ENCODE measurements around the gene RSPO4.
"Not testable (repeated sequence)": the region's sequence is repeated elsewhere in the genome, so short reads cannot be mapped to it uniquely, and the experiment has no call there.

RSPO4 gene

DNA sequence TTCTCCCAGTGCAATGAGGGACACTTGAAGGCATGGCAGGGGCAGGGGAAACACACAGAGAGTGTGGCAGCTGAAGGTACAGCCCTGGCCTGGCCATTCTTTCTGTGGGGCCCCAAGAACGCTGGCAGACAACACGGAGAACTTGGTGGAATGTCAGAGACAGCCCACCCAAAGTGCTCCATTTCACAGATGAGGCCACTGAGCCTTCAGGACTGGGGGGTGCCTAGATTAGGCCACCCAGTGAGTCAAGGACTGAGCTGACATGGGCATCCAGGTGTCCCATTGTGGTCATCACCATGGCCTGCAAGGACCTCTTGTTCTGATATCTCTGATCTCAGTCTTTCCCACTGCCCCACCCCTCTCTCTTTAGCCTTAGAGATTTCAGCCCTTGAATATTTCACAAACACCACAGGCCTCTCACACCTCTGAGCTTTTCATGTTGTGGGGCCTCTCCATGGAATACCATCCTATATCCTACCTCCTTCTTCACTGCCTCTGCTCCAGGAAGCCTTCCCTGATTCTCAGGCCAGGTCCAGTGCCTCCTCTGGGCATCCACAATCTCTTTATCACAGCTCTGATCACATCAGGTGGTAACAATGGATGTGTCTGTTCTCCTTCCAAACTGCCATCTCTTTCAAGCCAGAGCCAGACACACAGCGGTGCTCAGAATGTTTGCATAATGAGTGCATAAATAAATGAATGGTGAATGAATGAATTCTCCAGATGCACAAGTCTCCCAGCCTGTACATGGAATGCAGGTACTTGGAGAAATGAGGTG lies 2.0 kb upstream of the RSPO4 start:
- DNase-seq = no peak

DNA sequence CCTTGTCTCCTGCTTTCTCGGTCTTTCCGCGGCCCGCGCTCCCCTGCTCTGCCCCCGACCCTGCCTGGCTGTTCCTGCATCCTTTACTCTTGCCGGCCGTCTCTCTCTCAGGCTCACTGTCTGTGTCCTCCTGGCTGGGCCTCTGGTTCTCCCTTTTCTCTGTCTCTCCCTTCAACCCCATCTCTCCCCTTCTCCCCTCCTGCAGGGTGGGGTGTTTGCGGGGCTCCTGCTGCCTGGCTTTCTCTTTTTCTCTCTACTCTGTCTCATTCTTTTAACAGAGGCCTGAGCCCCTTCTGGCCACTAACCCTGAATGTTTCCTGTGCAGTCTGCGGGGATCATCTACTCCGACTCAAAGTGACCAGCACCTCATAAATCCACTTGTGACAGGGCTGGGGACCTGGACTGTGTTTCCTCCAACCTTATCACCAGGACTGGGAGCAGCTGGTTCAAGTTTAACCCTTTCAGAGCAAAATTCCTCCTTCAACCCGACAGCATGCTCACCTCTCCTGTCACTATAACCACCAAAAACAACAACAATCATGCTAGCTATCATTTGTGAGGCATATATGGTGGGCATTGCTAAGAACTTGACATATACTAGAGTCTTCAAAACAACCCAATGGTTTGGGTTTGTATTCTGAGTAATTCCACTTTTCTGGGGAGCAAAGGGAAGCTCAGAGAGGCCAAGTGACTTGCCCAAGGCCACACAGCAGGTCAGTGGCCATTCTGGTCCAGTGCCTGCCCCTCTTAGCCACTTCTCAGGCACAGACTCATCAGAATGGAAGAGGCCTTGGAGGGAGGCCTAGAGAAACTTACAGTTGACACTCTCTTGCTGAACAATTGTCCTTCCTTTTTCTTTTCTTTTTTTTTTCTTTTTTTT lies 811 bp upstream of the RSPO4 start:
- no peak for DNase-seq

DNA sequence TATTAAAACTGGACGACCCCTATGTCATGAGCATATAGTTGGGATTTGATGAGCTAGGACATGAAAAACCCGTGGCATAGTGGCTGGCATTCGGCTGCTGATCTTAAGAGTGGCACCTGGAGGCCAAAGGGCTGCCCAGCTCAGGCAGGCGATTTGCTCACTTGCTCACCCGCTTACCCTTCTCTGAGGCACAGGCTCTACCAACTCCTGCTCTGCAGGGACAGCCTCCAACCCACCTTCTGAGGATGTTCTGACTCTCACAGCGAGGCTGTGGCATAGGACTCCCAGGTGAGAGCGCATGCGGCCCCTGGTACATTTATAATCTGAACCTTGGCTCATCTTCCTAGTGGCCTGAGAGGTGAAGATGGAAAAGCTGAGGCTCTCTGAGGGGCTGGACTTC lies 995 bp downstream of the RSPO4 start:
- no peak for DNase-seq

DNA sequence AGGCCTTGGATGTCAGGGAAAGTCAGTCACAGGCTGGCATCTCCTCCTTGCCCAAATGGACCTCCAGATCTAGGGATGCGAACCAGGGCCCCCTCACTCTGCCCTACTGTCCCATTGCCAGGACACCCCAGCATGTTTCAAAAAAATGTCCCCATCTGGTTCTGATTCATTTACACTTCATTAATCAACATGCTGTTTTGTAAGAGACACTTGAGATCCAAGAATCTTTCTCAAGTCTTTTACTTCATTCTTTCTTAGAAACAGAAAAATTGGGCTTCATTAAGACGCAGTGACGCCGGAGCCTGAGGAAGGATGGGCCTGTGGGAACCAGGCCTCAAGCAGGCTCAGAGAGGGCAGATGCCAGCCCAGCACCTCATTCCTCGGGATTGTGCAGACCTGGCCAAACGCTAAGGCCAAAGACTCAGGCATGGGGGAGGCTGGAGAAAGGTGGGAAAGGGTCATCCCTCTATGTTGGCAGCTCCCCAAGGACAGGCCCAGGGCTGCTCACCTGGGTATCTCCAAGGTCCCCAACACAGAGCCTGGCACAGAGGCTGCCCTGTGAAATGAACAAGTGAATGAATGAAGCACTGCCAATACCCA lies 3.8 kb downstream of the RSPO4 start:
- no peak for DNase-seq

DNA sequence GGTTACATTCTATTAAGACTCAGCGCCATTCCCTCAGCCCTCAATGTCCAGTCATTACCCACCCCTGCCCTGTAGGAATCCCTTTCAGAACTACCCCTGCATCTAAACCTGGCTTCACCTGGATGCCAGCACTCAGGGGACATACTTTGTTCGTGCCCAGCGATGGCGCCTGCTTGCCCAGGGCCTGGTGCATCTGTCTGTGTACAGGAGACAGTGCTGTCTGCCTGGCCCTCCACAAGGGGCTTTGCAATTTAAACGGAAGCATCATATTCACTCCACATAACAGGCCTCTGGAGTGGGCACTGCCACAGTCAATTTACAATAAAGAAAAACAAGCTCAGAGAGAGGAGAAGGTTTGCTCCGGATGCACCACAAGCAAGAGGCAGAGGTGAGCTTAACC lies 4.6 kb downstream of the RSPO4 start:
- no peak for DNase-seq

DNA sequence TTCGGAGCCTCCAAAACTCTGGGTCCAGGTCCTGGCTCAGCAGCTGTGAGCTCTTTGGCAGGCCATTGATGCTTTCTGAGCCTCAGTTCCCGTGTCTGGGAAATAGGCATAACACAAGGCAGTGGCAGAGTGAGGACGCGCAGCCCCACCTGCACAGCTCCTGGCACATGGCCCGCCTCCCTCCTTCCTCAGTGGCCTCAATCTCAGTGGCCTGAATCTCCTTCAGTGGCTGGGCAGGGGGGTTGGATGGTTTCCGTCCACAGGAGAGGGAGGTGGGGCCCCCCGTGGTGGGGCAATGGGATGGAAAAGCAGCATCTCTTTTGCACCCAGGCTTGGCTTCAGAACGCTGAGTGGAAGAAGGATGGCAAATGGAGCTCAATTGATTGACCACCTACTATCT lies 5.1 kb downstream of the RSPO4 start:
- DNase-seq = no peak

DNA sequence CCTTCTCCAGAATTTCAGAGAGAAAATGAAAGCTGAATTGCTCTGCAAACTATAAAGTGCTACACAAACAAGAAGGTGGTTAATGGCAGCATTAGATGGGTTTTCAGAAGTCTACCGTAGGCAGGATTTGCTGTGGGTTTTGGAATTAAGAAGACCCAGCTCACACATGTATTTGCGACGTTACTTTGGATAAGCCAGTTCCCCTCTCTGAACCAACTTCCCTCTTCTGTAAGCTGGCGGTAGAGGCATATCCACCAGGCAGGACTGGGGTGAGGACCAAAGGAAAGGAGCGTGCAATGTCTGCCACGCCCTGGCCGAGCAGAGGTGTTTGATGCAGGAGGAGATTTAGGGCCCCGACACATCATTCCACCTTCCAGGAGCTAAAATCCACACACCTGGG lies 6.9 kb downstream of the RSPO4 start:
- DNase-seq = no peak

DNA sequence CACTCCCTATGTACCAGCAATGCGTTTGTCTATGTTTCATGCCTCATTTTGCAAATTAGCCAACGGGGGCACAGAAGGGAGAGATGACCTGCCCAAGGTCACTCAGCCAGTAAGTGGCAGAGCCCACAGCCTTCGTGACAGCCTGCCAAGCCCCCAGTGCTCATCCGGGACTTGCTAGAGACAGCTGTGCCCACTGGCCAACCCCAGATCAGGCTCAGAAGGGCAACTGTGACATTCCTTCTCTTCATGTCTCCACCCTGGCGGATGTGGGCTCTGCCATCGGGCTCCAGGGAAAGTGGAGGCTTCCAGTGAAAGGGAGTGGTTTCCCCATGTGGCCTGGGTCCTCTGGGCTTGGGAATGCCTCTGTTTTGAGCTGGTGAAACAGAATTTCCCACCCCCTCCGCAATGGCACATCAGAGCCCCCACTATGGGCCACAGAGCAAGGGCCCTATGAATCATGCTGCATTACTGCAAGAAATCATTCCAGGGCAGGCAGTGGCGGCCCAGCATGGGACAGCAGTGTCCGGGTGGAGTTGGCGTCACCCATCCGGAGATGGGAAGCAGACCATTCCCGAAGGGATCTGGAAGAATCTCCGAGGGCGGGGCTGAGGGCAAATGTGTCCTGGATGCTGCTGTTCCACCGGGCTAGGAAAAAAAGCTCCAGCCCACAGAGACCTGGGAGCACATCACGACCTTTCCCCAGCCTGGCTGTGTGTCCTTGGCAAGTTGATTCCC lies 9.1 kb downstream of the RSPO4 start:
- no peak for DNase-seq

DNA sequence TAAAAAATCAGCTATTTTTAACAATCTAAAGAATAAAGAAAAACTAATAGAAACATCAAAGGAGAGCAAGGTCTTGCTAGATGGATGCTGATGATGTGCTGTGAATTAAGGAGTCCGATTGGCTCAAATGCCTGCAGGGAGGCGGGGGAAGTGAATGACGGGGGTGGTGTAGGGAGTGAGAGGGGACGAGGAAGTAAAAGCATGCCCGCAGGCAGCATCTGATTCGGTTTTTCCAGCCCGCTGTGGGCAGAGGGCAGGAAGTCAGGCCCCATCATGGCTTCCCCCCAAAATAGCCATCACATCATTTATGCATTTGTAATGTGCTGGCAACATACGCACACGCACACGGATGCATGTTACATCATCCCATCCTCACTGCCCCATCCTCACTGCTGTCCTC lies 10.3 kb downstream of the RSPO4 start:
- DNase-seq = no peak

DNA sequence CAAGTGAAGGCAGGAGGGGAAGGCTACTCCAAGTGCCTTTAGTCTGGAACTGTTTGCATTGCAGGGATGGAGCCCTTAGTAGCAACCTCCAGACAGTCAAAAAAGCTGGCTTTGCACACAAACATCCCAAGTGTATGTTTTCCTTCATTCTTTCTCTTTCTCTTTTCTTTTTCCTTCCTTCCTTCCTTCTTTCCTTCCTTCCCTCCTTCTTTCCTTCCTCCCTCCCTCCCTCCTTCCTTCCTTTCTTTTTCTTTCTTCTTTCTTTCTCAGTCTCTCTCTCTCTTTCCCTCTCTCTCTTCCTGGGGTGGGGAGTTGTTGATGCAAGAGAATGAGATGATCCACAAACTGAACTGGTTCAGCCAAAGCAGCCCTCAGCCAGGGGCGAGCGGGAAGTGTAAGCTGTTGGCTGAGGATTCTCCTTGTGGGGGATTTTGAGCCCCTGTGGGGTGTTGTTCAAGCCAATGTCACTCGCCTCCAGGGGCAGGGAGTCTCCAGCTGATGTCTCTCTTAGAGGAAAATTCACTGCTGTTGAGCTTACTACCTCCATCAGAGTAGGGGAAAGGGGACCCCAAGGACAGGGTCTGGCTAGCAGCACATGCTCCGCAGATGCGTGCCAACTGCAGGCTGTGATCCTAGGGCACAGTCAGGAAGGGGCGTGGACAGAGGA lies 11.7 kb downstream of the RSPO4 start:
- no peak for DNase-seq

DNA sequence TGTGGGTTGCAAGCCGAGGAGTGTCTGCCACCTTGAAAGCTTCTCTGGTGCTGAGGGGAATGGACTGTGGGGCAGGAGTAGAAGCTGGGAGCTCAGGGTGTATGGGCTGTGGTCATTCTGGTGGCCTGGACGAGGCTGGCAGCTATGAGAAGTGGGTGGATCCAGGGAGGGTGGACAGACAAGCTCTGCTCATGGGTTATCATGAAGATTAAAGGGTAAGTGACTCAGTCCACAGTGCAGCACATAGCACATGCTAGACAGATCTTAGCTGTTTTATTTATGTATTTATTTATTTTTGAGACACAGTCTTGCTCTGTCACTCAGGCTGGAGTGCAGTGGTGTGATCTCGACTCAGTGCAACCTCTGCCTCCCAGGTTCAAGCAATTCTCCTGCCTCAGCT lies 13.8 kb downstream of the RSPO4 start:
- DNase-seq = no peak

DNA sequence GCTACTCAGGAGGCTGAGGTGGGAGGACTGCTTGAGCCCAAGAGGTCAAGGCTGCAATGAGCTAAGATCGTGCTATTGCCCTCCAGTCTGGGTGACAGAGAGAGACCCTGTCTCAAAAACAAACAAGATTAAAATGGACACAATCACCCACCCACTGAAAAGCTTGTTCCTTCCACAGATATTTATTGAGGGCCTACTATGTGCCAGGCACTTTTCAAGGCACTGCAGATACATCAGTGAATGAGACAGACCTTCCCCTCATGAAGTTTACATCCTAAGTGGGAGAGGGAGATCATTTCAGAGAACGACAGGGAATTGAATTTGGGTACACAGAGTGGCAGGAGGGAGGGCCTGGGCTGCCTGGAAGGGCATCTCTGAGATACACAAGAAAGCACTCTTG lies 14.4 kb downstream of the RSPO4 start:
- no peak for DNase-seq

DNA sequence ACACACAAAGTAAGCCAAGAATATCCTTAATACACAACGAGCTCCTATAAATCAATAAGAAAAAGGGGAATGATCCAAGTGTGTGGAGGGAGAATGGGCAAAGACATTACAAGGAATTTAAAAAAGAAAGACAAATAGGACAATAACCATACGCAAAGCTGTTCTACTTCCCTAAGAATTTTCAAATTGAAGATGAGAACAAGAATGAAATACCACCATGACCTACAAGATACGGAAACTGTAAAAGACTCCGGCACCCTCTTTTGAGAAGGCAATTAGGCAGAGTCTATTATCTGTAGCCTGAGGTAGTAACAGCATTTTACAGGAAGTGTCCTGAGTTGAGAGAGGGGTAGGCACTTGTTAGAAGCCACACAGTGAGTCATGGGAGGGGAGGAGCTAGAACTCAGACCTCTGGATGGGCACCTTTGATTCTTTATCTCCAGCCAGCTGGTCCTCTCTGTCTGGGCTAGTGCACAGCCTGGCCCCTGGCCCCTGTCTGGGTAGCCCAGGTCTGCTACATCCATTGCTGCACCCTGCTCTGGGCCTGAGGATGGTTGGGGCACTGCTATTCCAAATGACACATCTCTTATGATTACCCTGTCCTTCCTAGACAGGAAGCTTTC lies 15.3 kb downstream of the RSPO4 start:
- no peak for DNase-seq

DNA sequence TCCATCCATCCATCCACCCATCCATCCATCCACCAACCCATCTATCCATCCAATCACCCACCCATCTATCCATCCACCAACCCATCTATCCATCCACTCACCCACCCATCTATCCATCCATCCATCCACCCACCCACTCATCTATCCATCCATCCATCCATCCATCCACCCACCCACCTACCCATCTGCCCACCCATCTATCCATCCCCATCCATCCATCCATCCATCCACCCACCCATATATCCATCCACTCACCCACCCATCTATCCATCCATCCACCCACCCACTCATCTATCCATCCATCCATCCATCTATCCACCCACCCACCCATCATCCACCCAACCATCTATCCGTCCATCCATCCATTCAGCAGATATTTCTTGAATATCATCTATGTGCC lies 17.1 kb downstream of the RSPO4 start:
- DNase-seq = not testable (repeated sequence)

DNA sequence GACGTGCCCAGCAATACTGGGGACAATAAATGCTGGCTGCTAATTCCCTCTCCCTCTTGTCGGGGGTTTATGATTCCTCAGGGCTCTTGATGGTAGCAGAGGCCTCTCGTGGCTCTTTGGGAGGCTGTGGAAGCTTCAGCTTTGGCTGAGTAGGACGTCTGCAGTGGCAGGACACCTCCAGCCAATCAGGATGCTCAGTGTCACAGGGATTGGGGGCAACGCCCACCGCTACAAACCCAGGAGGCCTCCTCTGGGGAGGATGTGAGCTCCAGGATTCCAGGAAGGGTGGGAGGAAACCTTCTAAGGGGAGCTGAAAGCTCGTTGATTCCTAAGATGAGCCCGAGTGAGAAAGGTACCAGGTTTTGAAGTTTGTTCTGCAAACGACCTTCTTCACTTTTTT lies 19.4 kb downstream of the RSPO4 start:
- no peak for DNase-seq

DNA sequence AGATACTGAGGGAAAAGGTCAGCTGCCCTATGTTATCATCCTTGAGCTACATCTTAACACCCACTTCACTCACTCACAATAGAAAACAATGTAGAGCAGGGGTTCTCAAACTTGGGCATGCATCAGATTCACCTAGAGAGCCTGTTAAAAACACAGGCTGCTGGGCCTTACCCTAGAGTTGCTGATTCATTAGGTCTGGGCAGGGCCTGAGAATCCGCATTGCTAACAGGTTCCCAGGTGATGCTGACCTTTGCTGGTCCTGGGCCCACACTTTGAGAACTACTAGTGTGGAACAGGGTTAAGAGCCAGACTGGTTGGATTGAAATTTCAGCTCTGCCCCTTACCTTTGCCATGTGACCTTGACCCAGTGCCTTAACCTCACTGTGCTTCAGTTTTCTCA lies 25.1 kb downstream of the RSPO4 start:
- DNase-seq = no peak

DNA sequence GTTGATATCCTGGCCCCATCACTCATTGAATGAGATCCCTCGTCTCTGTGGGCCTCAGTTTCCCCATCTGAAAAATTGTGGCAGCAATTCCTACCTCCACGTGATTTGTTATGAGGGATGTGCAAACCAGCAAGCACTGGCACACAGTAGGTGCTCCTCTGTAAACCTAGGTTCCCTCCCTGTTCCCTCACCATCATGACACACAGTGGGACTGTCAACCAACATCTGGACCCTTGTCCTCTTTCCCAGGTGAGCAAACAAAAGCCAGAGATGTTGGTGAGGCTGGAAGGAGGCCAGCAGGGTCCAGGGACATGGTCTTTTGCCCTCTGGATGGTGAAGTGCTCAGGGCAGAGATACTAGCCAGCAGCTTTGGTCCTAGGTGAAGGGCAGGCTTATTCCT lies 26.1 kb downstream of the RSPO4 start:
- no peak for DNase-seq

DNA sequence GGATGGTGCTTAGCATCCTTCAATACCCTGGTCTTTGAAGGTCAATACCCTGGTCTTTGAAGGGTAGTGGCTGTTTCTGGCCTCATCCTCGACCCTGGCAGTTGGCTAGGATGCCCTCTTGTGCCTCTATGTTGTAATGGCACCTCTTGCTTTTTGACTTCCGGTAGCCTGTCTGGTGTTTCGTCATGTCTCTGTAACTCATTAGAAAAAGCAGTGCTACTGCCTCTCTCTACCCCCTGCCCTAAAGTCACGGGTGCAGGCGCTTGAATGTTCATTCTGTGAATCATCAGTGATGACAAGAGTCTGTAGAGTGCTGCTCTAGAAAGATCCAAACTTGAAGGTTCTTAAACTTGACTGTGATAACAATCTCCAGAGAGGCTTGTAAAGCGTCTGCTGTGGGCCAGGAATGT lies 28.3 kb downstream of the RSPO4 start:
- DNase-seq = peak; percentile 35

DNA sequence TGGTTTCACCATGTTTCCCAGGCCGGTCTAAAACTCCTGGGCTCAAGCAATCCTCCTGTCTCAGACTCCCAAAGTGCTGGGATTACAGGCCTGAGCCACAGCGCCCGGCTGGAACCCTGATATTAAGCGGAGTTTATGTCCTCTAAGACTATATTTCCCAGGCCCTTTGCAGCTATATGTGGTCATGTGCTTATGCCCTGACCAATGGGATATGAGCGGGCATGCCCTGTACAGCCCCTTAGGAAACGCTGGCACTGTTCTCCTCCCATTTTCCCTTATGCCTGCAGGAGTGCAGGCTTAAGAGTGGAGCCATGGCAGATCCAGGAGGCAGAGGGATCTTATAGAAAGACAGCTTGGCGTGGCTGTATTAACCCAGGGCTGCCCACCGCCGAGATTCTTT lies 29.9 kb downstream of the RSPO4 start:
- no peak for DNase-seq

DNA sequence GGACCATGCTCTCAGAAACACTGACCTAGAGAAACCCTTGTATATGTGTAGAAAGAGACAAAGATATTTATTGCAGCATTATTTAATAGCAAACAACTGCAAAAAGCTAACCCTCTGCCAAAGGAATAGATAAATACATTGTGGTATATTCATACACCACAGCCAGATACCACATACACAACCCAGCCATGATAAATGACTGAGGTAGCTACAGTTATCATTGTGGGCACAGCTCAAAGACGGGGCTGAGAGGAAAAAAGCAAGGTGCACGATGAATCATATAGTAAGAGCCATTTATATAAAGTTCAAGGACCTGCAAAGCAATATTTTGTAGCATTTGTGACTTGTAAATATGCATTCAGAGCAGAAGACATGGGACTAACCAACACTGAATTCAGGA lies 30.8 kb downstream of the RSPO4 start:
- no peak for DNase-seq

DNA sequence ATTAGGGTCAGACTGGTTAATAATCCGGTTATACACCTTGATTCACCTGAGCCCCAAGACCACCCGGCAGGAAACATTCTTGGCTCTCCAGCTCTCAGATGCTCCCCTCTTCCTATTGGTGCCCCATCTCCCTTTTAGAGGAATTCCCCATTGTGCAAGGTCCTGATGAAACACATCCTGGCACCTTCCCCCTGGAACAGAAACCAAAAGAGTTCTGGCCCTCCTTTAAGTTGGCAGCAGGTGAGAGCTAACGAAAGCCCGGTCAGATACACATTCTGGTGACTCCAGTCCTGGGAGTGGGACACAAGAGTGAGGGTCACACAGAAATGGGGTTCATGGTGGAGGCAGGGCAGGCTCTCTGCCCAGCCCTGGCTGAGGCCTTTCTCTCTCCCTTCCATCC lies 32.2 kb downstream of the RSPO4 start:
- no peak for DNase-seq
